SU-DHL-6 (cell line): Measurements from ENCODE around the gene OLIG3.

ENCODE experiments used
- H2AFZ ChIP-seq: fragments of 200-600 bp; sonication (generic); 2 replicates; pipeline ENCODE4 v1.6.1; 2014; ENCODE audit warnings: low read depth, mild to moderate bottlenecking, moderate library complexity, mixed read lengths, antibody characterized with exemption, low read length; ENCODE audit not compliant: severe bottlenecking
- H3F3A ChIP-seq: fragments of 200-600 bp; shearing (Covaris generic); 2 replicates; pipeline ENCODE4 v1.6.0; 2016; ENCODE audit warnings: antibody characterized with exemption, mild to moderate bottlenecking; ENCODE audit not compliant: insufficient read depth
- H3K27ac ChIP-seq: fragments of 200-600 bp; sonication (generic); 2 replicates; pipeline ENCODE4 v1.5.1; 2016; ENCODE audit warnings: low read depth, mild to moderate bottlenecking, low read length, moderate library complexity, mixed read lengths
- H3K27me3 ChIP-seq: fragments of 200-600 bp; sonication (generic), shearing (Covaris generic); 2 replicates; pipeline ENCODE4 v1.6.0; 2014; ENCODE audit warnings: mild to moderate bottlenecking, low read length
- H3K36me3 ChIP-seq: fragments of 200-600 bp; sonication (generic); 2 replicates; pipeline ENCODE4 v1.6.1; 2014; ENCODE audit warnings: mild to moderate bottlenecking, low read length, mixed read lengths
- H3K4me2 ChIP-seq: fragments of 300-600, 200-600 bp; shearing (Covaris generic), sonication (generic); 2 replicates; pipeline ENCODE4 v1.6.0; 2014; ENCODE audit warnings: low read length, low read depth, mild to moderate bottlenecking; ENCODE audit not compliant: poor library complexity, severe bottlenecking
- H3K4me3 ChIP-seq: fragments of 200-600 bp; sonication (generic); 2 replicates; pipeline ENCODE4 v1.5.1; 2014; ENCODE audit warnings: antibody characterized with exemption, low read length, mild to moderate bottlenecking, mixed read lengths; ENCODE audit not compliant: insufficient read depth, poor library complexity, severe bottlenecking
- H3K79me2 ChIP-seq: fragments of 200-600 bp; sonication (generic); 2 replicates; pipeline ENCODE4 v1.6.1; 2014; ENCODE audit warnings: mild to moderate bottlenecking, low read length, moderate library complexity; ENCODE audit not compliant: insufficient read depth
- H3K9ac ChIP-seq: fragments of 200-600 bp; sonication (generic); 2 replicates; pipeline ENCODE4 v1.7.0; 2014; ENCODE audit warnings: mild to moderate bottlenecking, low read length
- H3K9me2 ChIP-seq: fragments of 200-600 bp; sonication (generic); replicated peaks from 2 replicates; pipeline ENCODE4 v1.6.1; 2014; ENCODE audit warnings: low read length; ENCODE audit not compliant: insufficient read depth
- H3K9me3 ChIP-seq: fragments of 200-600 bp; sonication (generic); 2 replicates; pipeline ENCODE4 v1.6.1; 2014; ENCODE audit warnings: low read length, mixed read lengths; ENCODE audit not compliant: insufficient read depth
- H4K20me1 ChIP-seq: fragments of 200-600 bp; sonication (generic); 2 replicates; pipeline ENCODE4 v1.6.1; 2014; ENCODE audit warnings: low read depth, mild to moderate bottlenecking, antibody characterized with exemption, low read length, moderate library complexity, mixed read lengths
- EZH2phosphoT487 ChIP-seq: fragments of 200-600 bp; sonication (generic), shearing (Covaris generic); conservative IDR thresholded peaks from 2 replicates; pipeline ENCODE4 v1.6.1; 2018; ENCODE audit warnings: mild to moderate bottlenecking, antibody characterized with exemption, low read length, moderate library complexity, mixed read lengths
- TF ChIP-seq, protein P1 (sequence below): fragments of 200-600 bp; sonication (generic); IDR thresholded peaks from one replicate; pipeline ENCODE4 v1.5.1; 2017; ENCODE audit warnings: antibody characterized with exemption, mild to moderate bottlenecking, low read length, moderate library complexity; ENCODE audit not compliant: insufficient read depth, poor library complexity, severe bottlenecking

OLIG3 gene

DNA sequence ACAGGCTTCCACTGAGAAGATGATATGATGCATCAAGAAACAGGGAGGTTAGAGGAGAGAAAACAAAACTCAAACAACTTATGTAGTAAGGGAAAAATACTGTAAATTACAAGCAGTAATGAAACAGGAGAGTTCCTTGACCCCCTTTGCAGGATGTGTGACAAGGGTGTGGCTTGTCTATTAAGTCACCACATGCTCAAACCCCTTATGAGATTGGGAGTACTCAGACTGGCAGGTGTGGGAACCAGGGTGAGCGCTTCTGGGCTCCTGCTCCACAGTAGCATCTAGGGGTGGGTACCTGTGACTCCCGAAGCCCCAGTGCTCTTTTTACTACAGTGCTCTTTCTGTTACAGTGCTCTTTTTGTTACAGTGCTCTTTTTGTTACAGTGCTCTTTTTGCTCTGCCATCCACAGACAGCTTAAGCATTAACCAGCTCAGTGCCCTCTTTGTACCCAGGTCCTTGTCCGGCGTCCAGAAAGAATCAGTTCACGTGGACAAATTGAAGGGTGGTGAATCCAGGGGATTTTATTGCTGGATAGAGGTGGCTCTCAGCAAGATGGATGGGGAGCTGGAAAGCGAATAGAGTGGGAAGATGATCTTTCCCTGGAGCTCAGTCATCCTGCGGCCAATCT is 28.7 kb downstream of the OLIG3 start:
- H3K27ac ChIP-seq: no peak overlapping the region
- no peaks in the 10 kb centered on the region for H3K79me2 ChIP-seq
- H3F3A ChIP-seq: no peaks in the 10 kb centered on the region
- no peaks in the 10 kb centered on the region for H3K36me3 ChIP-seq
- no peak overlapping the region for H3K4me3 ChIP-seq
- no peak for TF ChIP-seq EZH2phosphoT487
- TF ChIP-seq, protein P1, sequence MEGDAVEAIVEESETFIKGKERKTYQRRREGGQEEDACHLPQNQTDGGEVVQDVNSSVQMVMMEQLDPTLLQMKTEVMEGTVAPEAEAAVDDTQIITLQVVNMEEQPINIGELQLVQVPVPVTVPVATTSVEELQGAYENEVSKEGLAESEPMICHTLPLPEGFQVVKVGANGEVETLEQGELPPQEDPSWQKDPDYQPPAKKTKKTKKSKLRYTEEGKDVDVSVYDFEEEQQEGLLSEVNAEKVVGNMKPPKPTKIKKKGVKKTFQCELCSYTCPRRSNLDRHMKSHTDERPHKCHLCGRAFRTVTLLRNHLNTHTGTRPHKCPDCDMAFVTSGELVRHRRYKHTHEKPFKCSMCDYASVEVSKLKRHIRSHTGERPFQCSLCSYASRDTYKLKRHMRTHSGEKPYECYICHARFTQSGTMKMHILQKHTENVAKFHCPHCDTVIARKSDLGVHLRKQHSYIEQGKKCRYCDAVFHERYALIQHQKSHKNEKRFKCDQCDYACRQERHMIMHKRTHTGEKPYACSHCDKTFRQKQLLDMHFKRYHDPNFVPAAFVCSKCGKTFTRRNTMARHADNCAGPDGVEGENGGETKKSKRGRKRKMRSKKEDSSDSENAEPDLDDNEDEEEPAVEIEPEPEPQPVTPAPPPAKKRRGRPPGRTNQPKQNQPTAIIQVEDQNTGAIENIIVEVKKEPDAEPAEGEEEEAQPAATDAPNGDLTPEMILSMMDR: no peak
- H4K20me1 ChIP-seq: no peaks in the 10 kb centered on the region
- no peak overlapping the region for H3K9ac ChIP-seq
- H3K27me3 ChIP-seq: no peaks in the 10 kb centered on the region
- no peaks in the 10 kb centered on the region for H3K9me2 ChIP-seq
- H3K9me3 ChIP-seq: no peaks in the 10 kb centered on the region
- no peak overlapping the region for H3K4me2 ChIP-seq
- no peak overlapping the region for H2AFZ ChIP-seq

DNA sequence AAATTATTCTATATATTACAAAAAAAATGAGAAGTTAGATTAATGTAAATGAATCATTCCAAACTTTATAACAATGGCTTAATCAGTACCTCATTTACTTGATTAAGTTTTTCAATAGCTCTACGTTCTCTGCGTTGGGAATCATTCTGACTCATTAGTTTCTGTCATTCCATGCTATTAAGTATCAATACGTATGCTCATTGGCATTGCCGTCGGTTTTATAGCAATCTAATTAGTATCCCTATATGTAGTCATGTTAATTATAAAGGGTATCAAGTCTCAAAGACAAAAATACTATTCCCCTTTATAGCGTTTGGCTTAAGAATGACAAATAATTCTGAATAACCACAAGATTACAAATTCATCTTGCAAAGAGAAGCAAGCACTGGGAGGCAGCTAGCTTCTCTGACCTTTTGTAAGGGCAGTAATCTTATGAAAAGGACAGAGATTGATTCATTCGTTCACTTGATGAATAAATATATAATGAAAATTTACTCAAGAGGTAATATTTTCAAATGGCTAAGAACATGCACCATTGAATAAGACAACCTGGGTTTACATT is 41.8 kb downstream of the OLIG3 start:
- H3K79me2 ChIP-seq: no peaks in the 10 kb centered on the region

DNA sequence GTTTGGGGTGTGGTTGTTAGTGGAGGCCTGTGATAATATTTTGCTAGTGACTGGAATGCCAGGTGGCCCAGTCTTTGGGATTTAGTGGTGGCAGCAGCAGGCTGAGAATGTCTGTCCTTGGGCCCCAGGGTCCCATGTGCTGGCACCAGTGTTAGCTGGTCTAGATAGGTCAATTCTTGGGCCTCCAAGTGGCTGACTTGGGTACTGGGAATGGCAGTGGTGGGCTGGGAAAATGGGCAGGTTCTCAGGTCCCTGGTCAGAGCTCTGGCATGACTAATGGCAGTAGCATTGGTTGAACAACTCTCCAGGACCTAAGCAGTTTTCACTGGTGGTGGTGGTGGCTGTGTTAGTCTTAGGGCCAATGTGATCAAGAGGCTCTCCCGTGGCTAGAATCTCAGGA is 50.3 kb downstream of the OLIG3 start:
- Histone ChIP-seq H3K27me3 (no peaks in the 10 kb centered on the region), H3K4me2 (no peak overlapping the region), H4K20me1 (no peaks in the 10 kb centered on the region), H3K9me2 (no peaks in the 10 kb centered on the region), H3K27ac (no peak overlapping the region), H3K79me2 (no peaks in the 10 kb centered on the region), H3K4me3 (no peak overlapping the region), H2AFZ (no peak overlapping the region), H3F3A (no peaks in the 10 kb centered on the region), H3K36me3 (no peaks in the 10 kb centered on the region), H3K9ac (no peak overlapping the region), H3K9me3 (no peaks in the 10 kb centered on the region)
- TF ChIP-seq EZH2phosphoT487: no peak
- TF ChIP-seq, protein P1: no peak

More for the DNA sequence above, 41.8 kb downstream of the OLIG3 start:
- Histone ChIP-seq H2AFZ (no peak overlapping the region), H3K9me3 (no peaks in the 10 kb centered on the region), H3F3A (no peaks in the 10 kb centered on the region), H3K36me3 (no peaks in the 10 kb centered on the region), H3K4me2 (no peak overlapping the region), H3K27ac (no peak overlapping the region), H3K4me3 (no peak overlapping the region), H3K9me2 (no peaks in the 10 kb centered on the region), H3K9ac (no peak overlapping the region), H4K20me1 (no peaks in the 10 kb centered on the region), H3K27me3 (no peaks in the 10 kb centered on the region)
- TF ChIP-seq, protein P1: no peak
